ENCODE data around the gene SCAMP5. TPM values are rescaled to one million over a fixed set of nuclear protein-coding genes. Genes with fewer than 3 reads are reported as not detected.

The SCAMP5 gene
- total and polyA plus RNA-seq, 2 of the 13 experiments (the other 11 are each of a cell fraction or from before 2014, with no cell fraction given): 34.3 to 49.0 TPM

DNA sequence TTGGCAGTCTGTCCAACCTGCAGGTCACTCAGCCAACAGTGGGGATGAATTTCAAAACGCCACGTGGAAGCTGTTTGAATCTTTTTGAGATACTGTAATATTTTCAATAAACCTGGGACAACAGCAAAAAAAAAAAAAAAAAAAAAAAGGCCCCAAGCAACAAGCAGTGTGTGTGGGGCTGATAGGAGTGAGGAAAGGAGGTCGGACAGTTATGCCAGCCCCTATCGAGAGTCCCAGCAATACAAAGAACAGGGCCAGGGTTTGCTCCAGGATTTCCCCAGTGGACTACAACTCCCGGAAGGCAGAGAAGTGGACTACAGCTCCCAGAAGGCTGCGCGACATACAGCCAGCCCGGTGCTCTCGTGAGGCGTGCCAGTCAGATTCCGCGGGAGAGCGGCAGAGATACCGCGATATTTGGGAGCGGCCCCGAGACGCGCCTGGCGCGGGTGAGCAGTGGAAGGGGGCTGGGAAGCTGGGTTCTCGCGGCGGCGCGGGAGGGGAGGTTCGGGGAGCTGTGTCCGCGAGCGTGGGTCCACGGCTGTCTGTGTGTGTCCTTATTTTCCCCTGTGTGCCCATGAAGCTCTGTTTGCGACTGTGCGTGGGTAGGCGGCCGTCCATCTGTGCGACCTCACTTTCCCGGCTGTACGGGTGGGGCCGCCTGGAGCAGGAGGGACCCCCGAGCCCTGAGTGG is 28.0 kb downstream of the SCAMP5 start, which contains the start of gene PPCDC (continued):
- TF ChIP-seq RXRB (CRISPR knock-in tag; IDR thresholded peaks at IDR 0.05; ENCODE audit: borderline replicate concordance): peak; percentile 31; the same call in 1 of the 2 replicates
- peak; percentile 95 to 98 for TF ChIP-seq POLR2A (IDR thresholded peaks at IDR 0.05; ENCODE audit: insufficient read depth in 1 of 2, low read depth in 2 of 2, low read length in 2 of 2)
- TF ChIP-seq, protein P1, sequence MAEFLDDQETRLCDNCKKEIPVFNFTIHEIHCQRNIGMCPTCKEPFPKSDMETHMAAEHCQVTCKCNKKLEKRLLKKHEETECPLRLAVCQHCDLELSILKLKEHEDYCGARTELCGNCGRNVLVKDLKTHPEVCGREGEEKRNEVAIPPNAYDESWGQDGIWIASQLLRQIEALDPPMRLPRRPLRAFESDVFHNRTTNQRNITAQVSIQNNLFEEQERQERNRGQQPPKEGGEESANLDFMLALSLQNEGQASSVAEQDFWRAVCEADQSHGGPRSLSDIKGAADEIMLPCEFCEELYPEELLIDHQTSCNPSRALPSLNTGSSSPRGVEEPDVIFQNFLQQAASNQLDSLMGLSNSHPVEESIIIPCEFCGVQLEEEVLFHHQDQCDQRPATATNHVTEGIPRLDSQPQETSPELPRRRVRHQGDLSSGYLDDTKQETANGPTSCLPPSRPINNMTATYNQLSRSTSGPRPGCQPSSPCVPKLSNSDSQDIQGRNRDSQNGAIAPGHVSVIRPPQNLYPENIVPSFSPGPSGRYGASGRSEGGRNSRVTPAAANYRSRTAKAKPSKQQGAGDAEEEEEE (CRISPR knock-in tag; IDR thresholded peaks at IDR 0.05; ENCODE audit: borderline replicate concordance): no peak
- no peak for TF ChIP-seq ZNF83 (CRISPR knock-in tag; IDR thresholded peaks at IDR 0.05; ENCODE audit: borderline replicate concordance)
- 0 out of 2 replicates have a peak, but pooled peaks have one; percentile 41 for TF ChIP-seq ZNF224 (CRISPR knock-in tag; IDR thresholded peaks at IDR 0.05)
- no peak for TF ChIP-seq RFX1 (IDR thresholded peaks at IDR 0.05)
- TF ChIP-seq ZFP1 (CRISPR knock-in tag; IDR thresholded peaks at IDR 0.05): peak; percentile 25; the same call in 1 of the 2 replicates
- TF ChIP-seq, protein P2, sequence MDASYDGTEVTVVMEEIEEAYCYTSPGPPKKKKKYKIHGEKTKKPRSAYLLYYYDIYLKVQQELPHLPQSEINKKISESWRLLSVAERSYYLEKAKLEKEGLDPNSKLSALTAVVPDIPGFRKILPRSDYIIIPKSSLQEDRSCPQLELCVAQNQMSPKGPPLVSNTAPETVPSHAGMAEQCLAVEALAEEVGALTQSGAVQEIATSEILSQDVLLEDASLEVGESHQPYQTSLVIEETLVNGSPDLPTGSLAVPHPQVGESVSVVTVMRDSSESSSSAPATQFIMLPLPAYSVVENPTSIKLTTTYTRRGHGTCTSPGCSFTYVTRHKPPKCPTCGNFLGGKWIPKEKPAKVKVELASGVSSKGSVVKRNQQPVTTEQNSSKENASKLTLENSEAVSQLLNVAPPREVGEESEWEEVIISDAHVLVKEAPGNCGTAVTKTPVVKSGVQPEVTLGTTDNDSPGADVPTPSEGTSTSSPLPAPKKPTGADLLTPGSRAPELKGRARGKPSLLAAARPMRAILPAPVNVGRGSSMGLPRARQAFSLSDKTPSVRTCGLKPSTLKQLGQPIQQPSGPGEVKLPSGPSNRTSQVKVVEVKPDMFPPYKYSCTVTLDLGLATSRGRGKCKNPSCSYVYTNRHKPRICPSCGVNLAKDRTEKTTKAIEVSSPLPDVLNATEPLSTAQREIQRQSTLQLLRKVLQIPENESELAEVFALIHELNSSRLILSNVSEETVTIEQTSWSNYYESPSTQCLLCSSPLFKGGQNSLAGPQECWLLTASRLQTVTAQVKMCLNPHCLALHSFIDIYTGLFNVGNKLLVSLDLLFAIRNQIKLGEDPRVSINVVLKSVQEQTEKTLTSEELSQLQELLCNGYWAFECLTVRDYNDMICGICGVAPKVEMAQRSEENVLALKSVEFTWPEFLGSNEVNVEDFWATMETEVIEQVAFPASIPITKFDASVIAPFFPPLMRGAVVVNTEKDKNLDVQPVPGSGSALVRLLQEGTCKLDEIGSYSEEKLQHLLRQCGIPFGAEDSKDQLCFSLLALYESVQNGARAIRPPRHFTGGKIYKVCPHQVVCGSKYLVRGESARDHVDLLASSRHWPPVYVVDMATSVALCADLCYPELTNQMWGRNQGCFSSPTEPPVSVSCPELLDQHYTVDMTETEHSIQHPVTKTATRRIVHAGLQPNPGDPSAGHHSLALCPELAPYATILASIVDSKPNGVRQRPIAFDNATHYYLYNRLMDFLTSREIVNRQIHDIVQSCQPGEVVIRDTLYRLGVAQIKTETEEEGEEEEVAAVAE (CRISPR knock-in tag; IDR thresholded peaks at IDR 0.05; ENCODE audit: borderline replicate concordance): peak; percentile 78; the same call in 1 of the 2 replicates
- no peak for TF ChIP-seq HES4 (CRISPR knock-in tag; IDR thresholded peaks at IDR 0.05; ENCODE audit: borderline replicate concordance)
- TF ChIP-seq MED1 (CRISPR knock-in tag; IDR thresholded peaks at IDR 0.05): peak; percentile 51; the same call in 1 of the 2 replicates
- peak; percentile 91 for TF ChIP-seq KAT8 (CRISPR knock-in tag; IDR thresholded peaks at IDR 0.05)
- TF ChIP-seq TEAD2 (CRISPR knock-in tag; IDR thresholded peaks at IDR 0.05): no peak
- peak; percentile 91; the same call in 1 of the 2 replicates for TF ChIP-seq DMAP1 (CRISPR knock-in tag; IDR thresholded peaks at IDR 0.05)
- 0 out of 2 replicates have a peak, but pooled peaks have one; percentile 84 for TF ChIP-seq SMYD3 (CRISPR knock-in tag; IDR thresholded peaks at IDR 0.05)
- TF ChIP-seq, protein P3, sequence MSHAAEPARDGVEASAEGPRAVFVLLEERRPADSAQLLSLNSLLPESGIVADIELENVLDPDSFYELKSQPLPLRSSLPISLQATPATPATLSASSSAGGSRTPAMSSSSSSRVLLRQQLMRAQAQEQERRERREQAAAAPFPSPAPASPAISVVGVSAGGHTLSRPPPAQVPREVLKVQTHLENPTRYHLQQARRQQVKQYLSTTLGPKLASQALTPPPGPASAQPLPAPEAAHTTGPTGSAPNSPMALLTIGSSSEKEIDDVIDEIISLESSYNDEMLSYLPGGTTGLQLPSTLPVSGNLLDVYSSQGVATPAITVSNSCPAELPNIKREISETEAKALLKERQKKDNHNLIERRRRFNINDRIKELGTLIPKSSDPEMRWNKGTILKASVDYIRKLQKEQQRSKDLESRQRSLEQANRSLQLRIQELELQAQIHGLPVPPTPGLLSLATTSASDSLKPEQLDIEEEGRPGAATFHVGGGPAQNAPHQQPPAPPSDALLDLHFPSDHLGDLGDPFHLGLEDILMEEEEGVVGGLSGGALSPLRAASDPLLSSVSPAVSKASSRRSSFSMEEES (CRISPR knock-in tag; IDR thresholded peaks at IDR 0.05): peak; percentile 70; the same call in 1 of the 2 replicates
- TF ChIP-seq, protein P4, sequence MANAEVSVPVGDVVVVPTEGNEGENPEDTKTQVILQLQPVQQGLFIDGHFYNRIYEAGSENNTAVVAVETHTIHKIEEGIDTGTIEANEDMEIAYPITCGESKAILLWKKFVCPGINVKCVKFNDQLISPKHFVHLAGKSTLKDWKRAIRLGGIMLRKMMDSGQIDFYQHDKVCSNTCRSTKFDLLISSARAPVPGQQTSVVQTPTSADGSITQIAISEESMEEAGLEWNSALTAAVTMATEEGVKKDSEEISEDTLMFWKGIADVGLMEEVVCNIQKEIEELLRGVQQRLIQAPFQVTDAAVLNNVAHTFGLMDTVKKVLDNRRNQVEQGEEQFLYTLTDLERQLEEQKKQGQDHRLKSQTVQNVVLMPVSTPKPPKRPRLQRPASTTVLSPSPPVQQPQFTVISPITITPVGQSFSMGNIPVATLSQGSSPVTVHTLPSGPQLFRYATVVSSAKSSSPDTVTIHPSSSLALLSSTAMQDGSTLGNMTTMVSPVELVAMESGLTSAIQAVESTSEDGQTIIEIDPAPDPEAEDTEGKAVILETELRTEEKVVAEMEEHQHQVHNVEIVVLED (CRISPR knock-in tag; IDR thresholded peaks at IDR 0.05; ENCODE audit: borderline replicate concordance): peak; percentile 84
- peak; percentile 85; the same call in 1 of the 2 replicates for TF ChIP-seq PCBP1 (IDR thresholded peaks at IDR 0.05; ENCODE audit: borderline replicate concordance, low read depth, low read length)
- TF ChIP-seq ZNF547 (CRISPR knock-in tag; IDR thresholded peaks at IDR 0.05): peak; percentile 78; the same call in 1 of the 2 replicates
- TF ChIP-seq SNAI1 (CRISPR knock-in tag; IDR thresholded peaks at IDR 0.05; ENCODE audit: borderline replicate concordance): peak; percentile 62; the same call in 1 of the 2 replicates
- peak; percentile 53; the same call in 1 of the 2 replicates for TF ChIP-seq ZNF33A (CRISPR knock-in tag; IDR thresholded peaks at IDR 0.05; ENCODE audit: borderline replicate concordance)
- no peak for TF ChIP-seq NFRKB (IDR thresholded peaks at IDR 0.05)
- TF ChIP-seq HNRNPUL1 (IDR thresholded peaks at IDR 0.05; ENCODE audit: low read depth, low read length): no peak

All from HepG2 (cell line).